HG03378 (cell line): ENCODE results near the gene TNS1.

ENCODE experiments used
- ATAC-seq: cut with Tn5 transposase; IDR thresholded peaks from one replicate; pipeline ENCODE4 v1.9.1; 2021; ENCODE audit warnings: mild to moderate bottlenecking, moderate library complexity; ENCODE audit not compliant: unreplicated experiment

The TNS1 gene

DNA sequence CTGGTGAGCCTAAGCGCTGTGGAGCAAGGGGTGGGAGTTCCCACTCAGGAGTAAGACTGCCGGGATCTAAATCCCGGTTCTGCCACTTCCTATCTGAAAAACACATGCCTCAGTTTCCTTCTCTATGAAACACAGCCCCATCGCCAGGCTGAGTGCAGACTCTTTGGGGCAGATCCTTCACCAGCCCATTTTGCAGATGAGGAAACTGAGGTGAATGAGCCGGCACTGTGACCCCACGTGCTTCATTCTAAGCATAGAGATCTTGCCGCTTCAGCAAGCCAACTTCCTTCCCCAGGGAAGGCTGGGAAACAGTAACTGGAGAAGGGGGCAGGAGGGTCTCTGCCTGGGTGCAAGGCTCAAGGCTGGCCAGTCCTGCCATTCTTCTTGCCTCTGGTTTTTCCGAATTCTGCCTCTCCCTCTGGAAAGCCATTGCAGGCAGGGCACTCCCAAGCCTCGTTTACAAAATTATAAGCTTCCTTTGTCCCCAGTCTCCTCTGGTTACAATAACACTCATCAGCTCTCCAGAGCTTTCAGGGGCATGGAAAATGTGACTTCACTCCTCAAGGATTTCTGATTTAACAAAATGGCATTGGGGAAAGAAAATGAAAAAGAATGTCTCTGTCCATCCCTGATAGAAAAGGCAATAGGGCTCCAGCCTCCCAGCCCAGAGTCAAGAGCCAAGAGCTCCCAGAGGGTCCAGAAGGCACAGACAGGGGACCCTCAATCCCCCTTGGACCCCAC is 249.2 kb downstream of the TNS1 start:
- ATAC-seq, result no peak

DNA sequence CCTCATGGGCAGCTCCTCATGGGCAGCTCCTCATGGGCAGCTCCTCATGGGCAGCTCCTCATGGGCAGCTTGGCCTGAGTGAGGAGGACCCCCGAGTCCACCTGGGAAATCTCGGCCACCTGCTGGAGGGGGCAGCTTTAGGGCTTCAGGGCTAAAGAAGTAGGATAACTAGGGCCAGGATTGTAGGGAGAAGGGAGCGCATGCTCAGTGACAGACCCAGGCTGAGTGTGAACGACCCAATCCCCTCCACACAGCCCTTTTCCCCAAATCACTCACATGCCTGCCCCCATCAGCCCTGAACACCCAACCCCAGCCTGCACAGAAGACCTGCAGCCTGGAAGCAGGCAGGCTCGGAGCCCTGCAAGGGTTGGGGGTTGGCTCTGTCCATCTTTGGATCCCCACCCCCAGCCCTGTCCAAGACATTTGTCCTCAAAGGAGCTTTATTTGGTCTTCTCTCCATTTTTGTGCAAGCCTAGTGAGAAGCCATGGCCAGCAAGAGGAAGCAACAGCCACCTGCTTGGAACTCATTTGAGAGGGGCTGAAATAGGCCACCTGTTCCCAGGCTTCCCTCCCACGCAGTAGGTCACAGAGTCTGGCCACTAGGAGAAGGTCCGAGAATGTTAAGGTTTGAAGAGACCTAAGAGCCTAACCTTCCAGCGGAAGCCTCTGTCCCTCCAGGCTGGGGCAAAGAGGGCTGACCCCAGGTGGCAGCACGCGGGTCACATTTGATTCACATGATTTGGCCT is 249.9 kb downstream of the TNS1 start:
- ATAC-seq, result no peak

DNA sequence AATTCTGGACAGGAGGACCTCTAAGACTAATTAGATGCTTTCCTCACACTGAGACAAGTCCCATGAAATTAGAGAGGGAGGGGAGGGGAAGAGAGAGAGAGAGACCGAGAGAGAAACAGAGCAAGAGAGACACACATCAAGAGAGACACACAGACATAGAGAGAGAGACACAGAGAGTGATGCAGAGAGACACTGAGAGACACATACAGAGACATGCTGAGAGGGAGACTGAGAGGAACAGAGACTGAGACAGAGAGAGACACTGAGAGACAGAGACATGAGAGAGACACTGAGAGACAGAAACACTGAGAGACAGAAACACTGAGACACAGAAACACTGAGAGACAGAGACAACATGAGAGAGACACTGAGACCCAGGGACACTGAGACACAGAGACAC is 250.8 kb downstream of the TNS1 start:
- ATAC-seq, result no peak

DNA sequence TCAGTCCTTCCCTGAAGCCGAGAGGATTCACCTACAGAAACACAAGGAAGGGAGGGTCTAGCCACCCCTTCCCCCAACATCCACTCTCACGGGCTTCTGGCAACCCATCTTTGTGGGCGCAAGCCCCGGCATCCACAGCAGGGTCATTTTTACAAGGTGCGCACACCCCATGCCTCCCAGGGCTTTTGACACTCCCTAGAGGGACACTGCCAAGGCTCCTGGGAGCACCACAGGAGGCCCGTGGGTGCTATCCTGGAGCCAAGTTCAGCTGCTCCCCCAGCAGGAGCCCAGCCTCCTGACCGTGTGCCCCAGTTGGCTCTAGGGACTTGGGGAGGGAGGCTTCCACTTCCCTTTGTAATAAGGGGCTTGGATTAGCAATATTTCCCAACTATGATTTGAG is 251.6 kb downstream of the TNS1 start:
- no peak for ATAC-seq
